ENCODE data around the gene SOST. TPM values are rescaled to one million over a fixed set of nuclear protein-coding genes. Genes with fewer than 3 reads are reported as not detected.

The SOST gene
- total RNA-seq, 1 donor from 2014 or later = 2.0 TPM

DNA sequence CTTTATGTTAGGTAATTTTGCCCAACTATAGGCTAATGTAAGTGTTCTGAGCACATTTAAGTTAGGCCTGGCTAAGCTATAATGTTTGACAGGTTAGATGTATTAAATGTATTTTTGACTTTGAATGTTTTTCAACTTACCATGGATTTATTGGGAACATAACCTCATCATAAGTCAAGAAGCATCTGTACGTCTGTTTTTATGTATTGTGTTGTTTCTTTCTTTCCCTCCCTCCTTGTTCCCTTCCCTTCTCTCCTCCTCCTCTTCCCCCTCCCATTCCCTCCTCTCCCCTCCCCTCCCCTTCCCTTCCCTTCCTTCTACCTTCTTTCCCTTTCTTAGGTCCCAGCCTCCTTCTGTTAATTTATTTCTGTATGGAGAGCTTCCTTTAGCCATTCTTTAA lies 30.9 kb upstream of the SOST start:
- TF ChIP-seq, protein P1, sequence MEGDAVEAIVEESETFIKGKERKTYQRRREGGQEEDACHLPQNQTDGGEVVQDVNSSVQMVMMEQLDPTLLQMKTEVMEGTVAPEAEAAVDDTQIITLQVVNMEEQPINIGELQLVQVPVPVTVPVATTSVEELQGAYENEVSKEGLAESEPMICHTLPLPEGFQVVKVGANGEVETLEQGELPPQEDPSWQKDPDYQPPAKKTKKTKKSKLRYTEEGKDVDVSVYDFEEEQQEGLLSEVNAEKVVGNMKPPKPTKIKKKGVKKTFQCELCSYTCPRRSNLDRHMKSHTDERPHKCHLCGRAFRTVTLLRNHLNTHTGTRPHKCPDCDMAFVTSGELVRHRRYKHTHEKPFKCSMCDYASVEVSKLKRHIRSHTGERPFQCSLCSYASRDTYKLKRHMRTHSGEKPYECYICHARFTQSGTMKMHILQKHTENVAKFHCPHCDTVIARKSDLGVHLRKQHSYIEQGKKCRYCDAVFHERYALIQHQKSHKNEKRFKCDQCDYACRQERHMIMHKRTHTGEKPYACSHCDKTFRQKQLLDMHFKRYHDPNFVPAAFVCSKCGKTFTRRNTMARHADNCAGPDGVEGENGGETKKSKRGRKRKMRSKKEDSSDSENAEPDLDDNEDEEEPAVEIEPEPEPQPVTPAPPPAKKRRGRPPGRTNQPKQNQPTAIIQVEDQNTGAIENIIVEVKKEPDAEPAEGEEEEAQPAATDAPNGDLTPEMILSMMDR (conservative IDR thresholded peaks at IDR 0.05) = no peak
- H3K27ac Mint-ChIP-seq = no peak overlapping the region
- H3K36me3 Mint-ChIP-seq = no peaks in the 10 kb centered on the region
- H3K4me1 Mint-ChIP-seq (ENCODE audit: unreplicated experiment) = no peaks in the 10 kb centered on the region
- no peak for DNase-seq (ENCODE audit: extremely low spot score, unreplicated experiment)
- H3K27me3 Mint-ChIP-seq = peaks cover 12% of the 10 kb centered on the region
- no peaks in the 10 kb centered on the region for H3K9me3 Mint-ChIP-seq
- no peak overlapping the region for H3K4me3 Mint-ChIP-seq

DNA sequence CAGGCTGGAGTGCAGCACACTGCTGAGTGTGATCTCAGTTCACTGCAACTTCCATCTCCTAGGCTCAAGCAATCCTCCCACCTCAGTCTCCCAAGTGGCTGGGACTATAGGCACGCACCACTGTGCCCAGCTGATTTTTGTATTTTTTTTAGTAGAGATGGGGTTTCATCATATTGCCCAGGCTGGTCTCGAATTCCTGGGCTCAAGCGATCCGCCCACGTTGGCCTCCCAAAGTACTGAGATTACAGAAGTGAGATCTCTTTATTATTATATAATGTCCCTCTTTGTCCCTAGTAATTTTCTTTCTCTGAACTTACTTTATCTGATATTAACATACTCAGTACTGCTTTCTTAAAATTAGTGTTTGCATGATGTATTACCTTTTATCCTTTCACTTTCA lies 29.9 kb upstream of the SOST start:
- Mint-ChIP-seq H3K4me3 (no peak overlapping the region), H3K9me3 (no peaks in the 10 kb centered on the region), H3K36me3 (no peaks in the 10 kb centered on the region), H3K27ac (no peak overlapping the region), H3K4me1 (ENCODE audit: unreplicated experiment) (no peaks in the 10 kb centered on the region), H3K27me3 (peaks cover 10% of the 10 kb centered on the region)
- no peak for DNase-seq (ENCODE audit: extremely low spot score, unreplicated experiment)
- TF ChIP-seq, protein P1 (conservative IDR thresholded peaks at IDR 0.05) = no peak

DNA sequence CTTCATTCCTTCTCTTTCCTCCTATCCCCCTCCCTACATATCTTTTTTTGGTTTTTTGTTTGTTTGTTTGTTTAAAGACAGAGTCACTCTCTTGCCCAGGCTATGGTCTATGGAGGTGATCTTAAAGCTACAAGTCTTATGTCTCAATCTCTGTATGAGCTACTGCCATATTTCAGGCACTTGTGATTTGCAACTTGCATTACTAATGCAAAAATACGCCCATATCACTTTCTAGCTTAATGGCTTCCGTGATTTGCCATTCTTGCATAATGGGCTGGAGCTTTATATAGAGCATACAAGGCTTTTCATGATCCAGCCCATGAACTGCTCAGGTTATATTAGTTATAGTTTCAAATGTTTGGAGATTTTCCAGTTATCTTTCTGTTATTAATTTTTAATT lies 29.1 kb upstream of the SOST start:
- TF ChIP-seq, protein P1 (conservative IDR thresholded peaks at IDR 0.05) = no peak
- no peaks in the 10 kb centered on the region for H3K9me3 Mint-ChIP-seq
- H3K36me3 Mint-ChIP-seq = no peaks in the 10 kb centered on the region
- DNase-seq (ENCODE audit: extremely low spot score, unreplicated experiment) = no peak
- H3K4me1 Mint-ChIP-seq (ENCODE audit: unreplicated experiment) = no peaks in the 10 kb centered on the region
- peaks cover 14% of the 10 kb centered on the region for H3K27me3 Mint-ChIP-seq
- no peak overlapping the region for H3K27ac Mint-ChIP-seq
- no peak overlapping the region for H3K4me3 Mint-ChIP-seq

DNA sequence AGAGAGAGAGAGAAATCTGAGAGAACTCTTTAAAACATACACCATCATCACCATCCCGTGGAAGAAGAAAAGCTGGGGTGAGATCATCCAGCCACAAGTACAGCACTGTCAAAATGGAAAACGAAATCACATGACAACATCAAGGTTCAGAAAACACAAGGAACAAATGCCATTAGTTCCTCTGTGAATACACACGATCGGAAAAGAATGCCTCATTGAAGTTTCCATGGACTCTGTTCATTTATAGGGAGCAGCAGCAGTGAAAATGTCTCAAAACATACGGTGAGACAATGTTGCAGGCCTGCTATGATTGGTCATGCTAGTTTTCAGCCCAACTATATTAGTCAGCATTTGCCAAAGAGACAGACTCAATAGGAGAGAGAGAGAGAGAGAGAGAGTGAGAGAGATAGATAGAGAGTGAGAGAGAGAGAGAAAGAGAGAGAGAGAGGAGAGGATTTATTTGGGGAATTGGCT lies 26.1 kb upstream of the SOST start:
- Mint-ChIP-seq H3K27ac (no peak overlapping the region), H3K4me1 (ENCODE audit: unreplicated experiment) (no peaks in the 10 kb centered on the region), H3K4me3 (no peak overlapping the region), H3K36me3 (no peaks in the 10 kb centered on the region), H3K27me3 (peaks cover 44% of the 10 kb centered on the region), H3K9me3 (no peaks in the 10 kb centered on the region)
- no peak for DNase-seq (ENCODE audit: extremely low spot score, unreplicated experiment)
- TF ChIP-seq, protein P1 (conservative IDR thresholded peaks at IDR 0.05) = no peak

DNA sequence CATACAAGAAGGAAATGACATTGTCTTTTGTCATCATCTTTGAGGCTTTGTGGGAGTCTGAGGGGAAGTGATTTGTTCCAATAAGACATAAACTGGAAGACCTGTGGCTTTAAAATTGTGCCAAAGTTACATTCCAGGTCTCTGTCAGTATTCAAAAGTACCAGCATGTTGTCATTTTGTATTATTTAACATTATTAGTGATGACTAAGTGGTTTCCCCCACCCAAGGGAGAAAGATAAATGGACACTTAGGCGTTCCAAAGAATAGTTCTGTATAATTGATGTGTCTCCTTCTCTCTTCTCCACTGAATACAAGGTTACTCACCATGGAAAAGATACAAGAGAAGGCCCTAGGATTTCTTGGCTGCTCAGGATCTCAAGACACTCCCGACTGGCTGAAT lies 25.5 kb upstream of the SOST start:
- Mint-ChIP-seq H3K4me1 (ENCODE audit: unreplicated experiment) (no peaks in the 10 kb centered on the region), H3K4me3 (no peak overlapping the region), H3K27me3 (peaks cover 47% of the 10 kb centered on the region), H3K27ac (no peak overlapping the region), H3K9me3 (no peaks in the 10 kb centered on the region), H3K36me3 (no peaks in the 10 kb centered on the region)
- TF ChIP-seq, protein P1 (conservative IDR thresholded peaks at IDR 0.05) = no peak
- DNase-seq (ENCODE audit: extremely low spot score, unreplicated experiment) = no peak

Measured in type B pancreatic cell (in vitro differentiated cells).